HepG2 (cell line): ENCODE results near the gene NDRG3. TPM values are rescaled to one million over a fixed set of nuclear protein-coding genes. Genes with fewer than 3 reads are reported as not detected.

Source experiments
- ATAC-seq: fragments of 200-7000 bp; cut with Tn5 transposase; 3 replicates; pipeline ENCODE4 v1.9.1; 2020; ENCODE audit warnings: mild to moderate bottlenecking, moderate library complexity
- BruUV-seq: library from RNA; stranded (reverse); fragments of 400-500 nt; replicated peaks from 2 replicates; lab custom pipeline; 2021; lab: Mats Ljungman, UMichigan
- CTCF ChIA-PET: fragments of 300-600 bp; formaldehyde crosslinking; extraction: SDS; loops from one replicate; lab custom pipeline; 2021; ENCODE audit warnings: low total read pairs, inconsistent platforms, low intra/inter-chr PET ratio; lab: Yijun Ruan, JAX
- POLR2A ChIA-PET: fragments of 350-600 bp; sonication (Branson Sonifier 250); formaldehyde crosslinking; loops from one replicate; lab custom pipeline; 2020; ENCODE audit warnings: antibody characterized with exemption, inconsistent platforms; lab: Yijun Ruan, JAX
- DNase-seq: peaks from one replicate; pipeline ENCODE4 v3.0.0-alpha.2; 2015; ENCODE audit warnings: low spot score
- FAIRE-seq: peaks from 3 replicates; lab custom pipeline; 2011; peaks lifted over from hg19 to GRCh38; lab: Jason Lieb, UNC
- H2AFZ ChIP-seq: one replicate; pipeline ENCODE4 v1.6.1; 2011; ENCODE audit warnings: low read length, inconsistent platforms
- H3K27ac ChIP-seq: fragments of 300-600 bp; 3 replicates; pipeline ENCODE4 v1.8.0; 2011; ENCODE audit warnings: mixed run types, mild to moderate bottlenecking, mixed read lengths, low read length, inconsistent platforms; ENCODE audit not compliant: insufficient read depth; ENCODE audit errors: extremely low read length
- H3K27me3 ChIP-seq, 2 experiments: fragments of 200-600 bp in 1 of 2; 2 replicates in 1 of 2; 3 replicates in 1 of 2; pipeline versions ENCODE4 v1.6.0 to v1.8.0; 2011; ENCODE audit warnings: low read length in 2 of 2, mild to moderate bottlenecking in 2 of 2, moderate library complexity in 2 of 2, inconsistent platforms in 1 of 2; ENCODE audit not compliant: insufficient read depth in 2 of 2, control insufficient read depth in 1 of 2
- H3K36me3 ChIP-seq, 2 experiments: fragments of 200-600 bp in 1 of 2; replicated peaks in 1 of 2; 2 replicates in 1 of 2; 3 replicates in 1 of 2; pipeline versions ENCODE4 v1.5.1 to v1.8.0; 2011; ENCODE audit warnings: low read length in 2 of 2, inconsistent platforms in 1 of 2; ENCODE audit not compliant: insufficient read depth in 2 of 2, control insufficient read depth in 1 of 2
- H3K4me1 ChIP-seq: 2 replicates; pipeline ENCODE4 v1.5.1; 2012; ENCODE audit warnings: low read length, inconsistent platforms; ENCODE audit not compliant: insufficient read depth
- H3K4me2 ChIP-seq: 2 replicates; pipeline ENCODE4 v1.6.0; 2011; ENCODE audit warnings: low read depth, low read length, inconsistent platforms
- H3K4me3 ChIP-seq, 3 experiments: fragments of 200-600 bp in 1 of 3; sonication (generic), shearing (Covaris generic) in 1 of 3; replicated peaks in 1 of 3; 2 replicates each; pipeline ENCODE4 v1.5.1; 2011 to 2016; ENCODE audit warnings: low read length in 3 of 3, inconsistent platforms in 2 of 3, low read depth in 2 of 3, mild to moderate bottlenecking in 2 of 3, control low read depth in 1 of 3, mixed read lengths in 1 of 3; ENCODE audit not compliant: insufficient read depth in 1 of 3
- H3K79me2 ChIP-seq: one replicate; pipeline ENCODE4 v1.6.1; 2011; ENCODE audit warnings: low read length, inconsistent platforms; ENCODE audit not compliant: insufficient read depth
- H3K9ac ChIP-seq: 2 replicates; pipeline ENCODE4 v1.6.0; 2011; ENCODE audit warnings: mild to moderate bottlenecking, low read depth, low read length, inconsistent platforms; ENCODE audit not compliant: insufficient read depth
- H3K9me3 ChIP-seq: 2 replicates; pipeline ENCODE4 v1.5.1; 2012; ENCODE audit warnings: mild to moderate bottlenecking, low read length
- H4K20me1 ChIP-seq: 2 replicates; pipeline ENCODE4 v1.6.0; 2011; ENCODE audit warnings: inconsistent platforms, mild to moderate bottlenecking, low read length, moderate library complexity; ENCODE audit not compliant: insufficient read depth
- ARID4A ChIP-seq: sonication (generic); formaldehyde crosslinking; IDR thresholded peaks from 2 replicates; pipeline ENCODE4 v1.5.0; 2020; ENCODE audit warnings: mild to moderate bottlenecking, missing genetic modification reagents, borderline replicate concordance
- FLYWCH1 ChIP-seq: sonication (generic); formaldehyde crosslinking; IDR thresholded peaks from 2 replicates; pipeline ENCODE4 v1.8.1; 2023; ENCODE audit warnings: mild to moderate bottlenecking, missing genetic modification reagents
- JDP2 ChIP-seq: sonication (generic); formaldehyde crosslinking; IDR thresholded peaks from 2 replicates; pipeline ENCODE4 v1.8.1; 2022; ENCODE audit warnings: missing genetic modification reagents, borderline replicate concordance
- PLRG1 ChIP-seq: fragments of 450-650 bp; conservative IDR thresholded peaks from 2 replicates; pipeline ENCODE4 v1.6.1; 2016
- SOX13 ChIP-seq, 3 experiments: fragments of 450-650 bp in 1 of 3; sonication (generic) in 1 of 3; formaldehyde crosslinking in 1 of 3; IDR thresholded peaks in 2 of 3; conservative IDR thresholded peaks in 1 of 3; 2 replicates each; pipeline versions ENCODE4 v1.5.0 to v1.6.1; 2016 to 2020; ENCODE audit warnings: antibody characterized with exemption in 1 of 3, mild to moderate bottlenecking in 1 of 3, missing compliant biosample characterization in 1 of 3, missing genetic modification reagents in 1 of 3, moderate library complexity in 1 of 3
- SP4 ChIP-seq: sonication (generic); formaldehyde crosslinking; IDR thresholded peaks from 2 replicates; pipeline ENCODE4 v1.8.1; 2023; ENCODE audit warnings: mild to moderate bottlenecking, missing genetic modification reagents
- USF2 ChIP-seq, 2 experiments: sonication (generic) in 1 of 2; formaldehyde crosslinking in 1 of 2; IDR thresholded peaks; 2 replicates each; pipeline versions ENCODE4 v1.5.1 to v1.6.1; 2011 to 2020; ENCODE audit warnings: borderline replicate concordance in 1 of 2, low read depth in 1 of 2, low read length in 1 of 2, mild to moderate bottlenecking in 1 of 2, missing genetic modification reagents in 1 of 2, moderate library complexity in 1 of 2
- YEATS2 ChIP-seq: sonication (generic); formaldehyde crosslinking; IDR thresholded peaks from 2 replicates; pipeline ENCODE4 v1.4.0; 2020; ENCODE audit warnings: missing genetic modification reagents, borderline replicate concordance
- ZFY ChIP-seq: sonication (generic); formaldehyde crosslinking; IDR thresholded peaks from 2 replicates; pipeline ENCODE4 v1.4.0; 2020; ENCODE audit warnings: missing genetic modification reagents
- ZNF589 ChIP-seq: sonication (generic); formaldehyde crosslinking; conservative IDR thresholded peaks from 2 replicates; pipeline ENCODE4 v1.8.0; 2022; ENCODE audit warnings: mild to moderate bottlenecking, moderate library complexity, missing genetic modification reagents
- ZNF713 ChIP-seq: sonication (generic); formaldehyde crosslinking; IDR thresholded peaks from 2 replicates; pipeline ENCODE4 v1.4.0; 2020; ENCODE audit warnings: mild to moderate bottlenecking, missing genetic modification reagents
- ZNF839 ChIP-seq: sonication (generic); formaldehyde crosslinking; IDR thresholded peaks from 2 replicates; pipeline ENCODE4 v1.4.0; 2020; ENCODE audit warnings: missing genetic modification reagents, mild to moderate bottlenecking, borderline replicate concordance
- WGBS: methylation state at CpG from one replicate; pipeline ENCODE4 v1.1.6; 2017; ENCODE audit warnings: low lambda C conversion rate; 5-methylcytosine and 5-hydroxymethylcytosine counted together
- in situ Hi-C: cut with HindIII; loops from 2 replicates; pipeline ENCODE4 v1.10.0; 2017; ENCODE audit warnings: low pct_unique_long_range_greater_than_20kb; ENCODE audit not compliant: extremely low pct_ligation_motif_present
- intact Hi-C: fragments of 100-400 bp; cut with micrococcal nuclease; formaldehyde crosslinking; loops from one replicate; pipeline ENCODE4 v1.10.0; 2022; ENCODE audit not compliant: unreplicated experiment
- polyA plus RNA-seq, 8 experiments: library from polyadenylated mRNA; depleted of rRNA in 3 of 8; stranded (reverse) in 7 of 8; unstranded in 1 of 8; fragments of >200 nt; fragmentation: Illumina TruSeq in 4 of 8; extraction: Trizol in 4 of 8; gene quantifications; 2 replicates each; pipeline versions ENCODE4 v1.2.1 to v1.2.3, GENCODE V29; 2011 to 2016; ENCODE audit warnings: low read depth in 4 of 8, missing spikeins in 1 of 8, mixed read lengths in 1 of 8; ENCODE audit not compliant: insufficient read depth in 1 of 8
- total RNA-seq, 5 experiments: library from RNA; depleted of rRNA; stranded (reverse); fragments of >200 nt; fragmentation: Illumina TruSeq; extraction: Trizol; gene quantifications; 2 replicates each; pipeline ENCODE4 v1.2.3, GENCODE V29; 2016; ENCODE audit warnings: low read depth in 1 of 5

NDRG3 gene
- total and polyA plus RNA-seq, 2 of the 13 experiments (the other 11 are each of a cell fraction or from before 2014, with no cell fraction given): 36.0 to 40.5 TPM

- Histone ChIP-seq H4K20me1 (no peaks in the 10 kb centered on the region), H3K9me3 (no peaks in the 10 kb centered on the region), H3K4me2 (no peak overlapping the region), H2AFZ (no peak overlapping the region), H3K27ac (no peak overlapping the region), H3K4me1 (peaks cover 27% of the 10 kb centered on the region), H3K79me2 (peaks cover 7% of the 10 kb centered on the region), H3K27me3 (peaks cover 0 to 2% of the 10 kb centered on the region in 2 experiments; a peak in 2 of 5 replicates), H3K4me3 (no peak overlapping the region), H3K36me3 (no peaks in the 10 kb centered on the region), H3K9ac (no peak overlapping the region)
- ATAC-seq: no peak
- ChIA-PET POLR2A (no interaction called here), CTCF (no interaction called here)
- TF ChIP-seq SP4 (CRISPR knock-in tag) (no peak), ZNF839 (CRISPR knock-in tag) (no peak), SOX13 (IDR thresholded peaks at IDR 0.05) (no peak), SOX13 (CRISPR knock-in tag; conservative IDR thresholded peaks at IDR 0.05 in 1 of 2, IDR thresholded peaks at IDR 0.05 in 1 of 2) (no peak), JDP2 (CRISPR knock-in tag) (no peak)
- 58% methylated on average over 3 of the region's 3 CpGs for WGBS
- DNase-seq: no peak
- in situ Hi-C loops: no loop called here
- no TSS peak for BruUV-seq
- FAIRE-seq: no peak
- intact Hi-C loops: no loop called here
These were observed 31.7 kb upstream of the NDRG3 start for GRCh38 chr20:36777576-36777975.

GRCh38 chr20:36777167-36777566, 31.3 kb upstream of the NDRG3 start:
- BruUV-seq: no TSS peak
- CTCF ChIA-PET: no interaction called here
- Histone ChIP-seq H3K4me1 (peaks cover 32% of the 10 kb centered on the region), H3K4me3 (no peak overlapping the region), H4K20me1 (no peaks in the 10 kb centered on the region), H3K27ac (no peak overlapping the region), H3K9me3 (no peaks in the 10 kb centered on the region), H3K36me3 (no peaks in the 10 kb centered on the region), H3K4me2 (no peak overlapping the region), H3K27me3 (peaks cover 0 to 2% of the 10 kb centered on the region in 2 experiments; a peak in 2 of 5 replicates), H3K9ac (no peak overlapping the region), H3K79me2 (peaks cover 10% of the 10 kb centered on the region), H2AFZ (no peak overlapping the region)
- intact Hi-C loops (no loop called here), in situ Hi-C loops (no loop called here)
- DNase-seq: no peak
- 38% methylated on average over 3 of the region's 3 CpGs for WGBS
- no peak for ATAC-seq
- no peak for FAIRE-seq
- POLR2A ChIA-PET: no interaction called here
- TF ChIP-seq USF2 (IDR thresholded peaks at IDR 0.05; ENCODE audit: low read depth, low read length): no peak
- no peak for TF ChIP-seq USF2 (CRISPR knock-in tag; IDR thresholded peaks at IDR 0.05; ENCODE audit: borderline replicate concordance)
- TF ChIP-seq ARID4A (CRISPR knock-in tag): no peak
- TF ChIP-seq FLYWCH1: no peak
- no peak for TF ChIP-seq PLRG1
- TF ChIP-seq ZNF713 (CRISPR knock-in tag): no peak
- TF ChIP-seq ZNF589: no peak
- TF ChIP-seq ZFY: no peak
- TF ChIP-seq YEATS2 (CRISPR knock-in tag): no peak
